Gastroesophageal sphincter (tissue), 3 donors: ENCODE measurements around the gene SPRY2.

Experiments used
- CTCF ChIP-seq, 4 experiments: fragments of 200-600 bp in 2 of 4; fragments of 450-650 bp in 2 of 4; sonication (generic) in 1 of 4; IDR thresholded peaks; one replicate each; pipeline ENCODE4 v1.5.1; 2017 to 2019; ENCODE audit warnings: antibody characterized with exemption in 4 of 4, mild to moderate bottlenecking in 2 of 4, moderate library complexity in 2 of 4
- EP300 ChIP-seq: sonication (generic); formaldehyde crosslinking; IDR thresholded peaks from one replicate; pipeline ENCODE4 v1.6.1; 2017; ENCODE audit warnings: antibody characterized with exemption, mild to moderate bottlenecking
- POLR2A ChIP-seq, 2 donors: fragments of 450-650 bp; IDR thresholded peaks; one replicate each; pipeline ENCODE4 v1.6.1; 2017; ENCODE audit warnings: antibody characterized with exemption in 2 of 2, mild to moderate bottlenecking in 2 of 2, moderate library complexity in 1 of 2
- POLR2AphosphoS5 ChIP-seq: sonication (generic); formaldehyde crosslinking; IDR thresholded peaks from one replicate; pipeline ENCODE4 v1.6.1; 2017; ENCODE audit warnings: antibody characterized with exemption

GRCh38 chr13:80348750-80349149 is 7.8 kb upstream of the SPRY2 start:
- TF ChIP-seq POLR2A (IDR thresholded peaks at IDR 0.05), result no peak
- TF ChIP-seq CTCF (IDR thresholded peaks at IDR 0.05), result no peak
- no peak for TF ChIP-seq POLR2AphosphoS5
- no peak for TF ChIP-seq EP300
